GM12873 (cell line): ENCODE results near the gene GFPT2.

Source experiments
- CTCF ChIP-seq: IDR thresholded peaks from 2 replicates; pipeline ENCODE4 v1.5.1; 2012; ENCODE audit warnings: low read depth, mild to moderate bottlenecking, moderate library complexity, low read length, control low read depth; ENCODE audit not compliant: insufficient read depth; ENCODE audit errors: missing control alignments

The GFPT2 gene

GRCh38 chr5:180283026-180283615 lies 70.0 kb downstream of the GFPT2 start:
- no peak for TF ChIP-seq CTCF

GRCh38 chr5:180282281-180282680 lies 70.9 kb downstream of the GFPT2 start:
- no peak for TF ChIP-seq CTCF

- TF ChIP-seq CTCF = no peak
These were observed 71.4 kb downstream of the GFPT2 start for GRCh38 chr5:180281706-180282105.

- TF ChIP-seq CTCF = no peak
These were observed 78.4 kb downstream of the GFPT2 start for GRCh38 chr5:180274695-180275094.

GRCh38 chr5:180271221-180271620 lies 81.9 kb downstream of the GFPT2 start:
- no peak for TF ChIP-seq CTCF

- no peak for TF ChIP-seq CTCF
These were observed 93.9 kb downstream of the GFPT2 start for GRCh38 chr5:180259260-180259611.

GRCh38 chr5:180253036-180253824 lies 99.9 kb downstream of the GFPT2 start:
- TF ChIP-seq CTCF = no peak
